ENCODE results near the gene DDX23. TPM values are rescaled to one million over a fixed set of nuclear protein-coding genes. Genes with fewer than 3 reads are reported as not detected.

Gene DDX23
- total RNA-seq, 1 donor, result 64.3 TPM

DNA sequence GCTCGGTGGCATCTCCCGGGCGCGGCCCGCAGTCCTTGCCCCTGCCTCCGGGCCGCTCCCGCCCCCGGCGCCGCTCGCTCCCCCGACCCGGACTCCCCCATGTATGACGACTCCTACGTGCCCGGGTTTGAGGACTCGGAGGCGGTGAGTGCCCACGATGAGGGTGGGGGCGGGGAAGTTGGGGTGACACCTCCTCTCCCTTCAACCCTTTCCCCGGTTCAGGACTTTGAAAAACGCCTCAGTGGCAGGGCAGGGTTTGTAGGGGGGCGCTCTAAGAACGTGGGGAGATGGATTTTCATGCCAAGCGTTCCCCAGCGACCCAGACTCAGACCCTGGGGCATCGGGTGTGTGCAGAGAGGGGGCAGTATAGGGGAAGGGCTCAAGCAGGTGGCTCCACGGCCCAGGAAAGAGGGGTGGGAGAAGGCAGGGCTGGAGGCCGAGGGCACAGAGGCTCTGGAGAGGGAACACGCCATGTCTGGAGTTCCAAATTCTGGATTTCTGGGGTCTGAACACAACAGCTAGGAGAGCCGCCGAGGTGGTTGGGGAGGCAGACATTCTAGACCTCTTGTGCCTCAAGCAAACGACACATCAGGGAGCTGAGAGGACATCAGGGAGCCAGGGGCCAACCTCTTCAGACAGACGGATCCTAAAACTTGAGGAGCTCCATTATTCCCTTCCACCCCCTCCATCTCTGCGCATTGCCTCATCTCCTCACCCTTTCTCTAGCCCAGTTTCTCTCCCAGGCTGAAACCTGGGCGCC is 33.0 kb downstream of the DDX23 start:
- TF ChIP-seq, protein P1, sequence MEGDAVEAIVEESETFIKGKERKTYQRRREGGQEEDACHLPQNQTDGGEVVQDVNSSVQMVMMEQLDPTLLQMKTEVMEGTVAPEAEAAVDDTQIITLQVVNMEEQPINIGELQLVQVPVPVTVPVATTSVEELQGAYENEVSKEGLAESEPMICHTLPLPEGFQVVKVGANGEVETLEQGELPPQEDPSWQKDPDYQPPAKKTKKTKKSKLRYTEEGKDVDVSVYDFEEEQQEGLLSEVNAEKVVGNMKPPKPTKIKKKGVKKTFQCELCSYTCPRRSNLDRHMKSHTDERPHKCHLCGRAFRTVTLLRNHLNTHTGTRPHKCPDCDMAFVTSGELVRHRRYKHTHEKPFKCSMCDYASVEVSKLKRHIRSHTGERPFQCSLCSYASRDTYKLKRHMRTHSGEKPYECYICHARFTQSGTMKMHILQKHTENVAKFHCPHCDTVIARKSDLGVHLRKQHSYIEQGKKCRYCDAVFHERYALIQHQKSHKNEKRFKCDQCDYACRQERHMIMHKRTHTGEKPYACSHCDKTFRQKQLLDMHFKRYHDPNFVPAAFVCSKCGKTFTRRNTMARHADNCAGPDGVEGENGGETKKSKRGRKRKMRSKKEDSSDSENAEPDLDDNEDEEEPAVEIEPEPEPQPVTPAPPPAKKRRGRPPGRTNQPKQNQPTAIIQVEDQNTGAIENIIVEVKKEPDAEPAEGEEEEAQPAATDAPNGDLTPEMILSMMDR (IDR thresholded peaks at IDR 0.05; ENCODE audit: insufficient read depth, low read depth, low read length), result peak; percentile 43
- DNase-seq (ENCODE audit: low read depth), result peak; percentile 23
- H3K4me3 ChIP-seq (ENCODE audit: low read depth, low read length), result peak overlapping the region; percentile 80

DNA sequence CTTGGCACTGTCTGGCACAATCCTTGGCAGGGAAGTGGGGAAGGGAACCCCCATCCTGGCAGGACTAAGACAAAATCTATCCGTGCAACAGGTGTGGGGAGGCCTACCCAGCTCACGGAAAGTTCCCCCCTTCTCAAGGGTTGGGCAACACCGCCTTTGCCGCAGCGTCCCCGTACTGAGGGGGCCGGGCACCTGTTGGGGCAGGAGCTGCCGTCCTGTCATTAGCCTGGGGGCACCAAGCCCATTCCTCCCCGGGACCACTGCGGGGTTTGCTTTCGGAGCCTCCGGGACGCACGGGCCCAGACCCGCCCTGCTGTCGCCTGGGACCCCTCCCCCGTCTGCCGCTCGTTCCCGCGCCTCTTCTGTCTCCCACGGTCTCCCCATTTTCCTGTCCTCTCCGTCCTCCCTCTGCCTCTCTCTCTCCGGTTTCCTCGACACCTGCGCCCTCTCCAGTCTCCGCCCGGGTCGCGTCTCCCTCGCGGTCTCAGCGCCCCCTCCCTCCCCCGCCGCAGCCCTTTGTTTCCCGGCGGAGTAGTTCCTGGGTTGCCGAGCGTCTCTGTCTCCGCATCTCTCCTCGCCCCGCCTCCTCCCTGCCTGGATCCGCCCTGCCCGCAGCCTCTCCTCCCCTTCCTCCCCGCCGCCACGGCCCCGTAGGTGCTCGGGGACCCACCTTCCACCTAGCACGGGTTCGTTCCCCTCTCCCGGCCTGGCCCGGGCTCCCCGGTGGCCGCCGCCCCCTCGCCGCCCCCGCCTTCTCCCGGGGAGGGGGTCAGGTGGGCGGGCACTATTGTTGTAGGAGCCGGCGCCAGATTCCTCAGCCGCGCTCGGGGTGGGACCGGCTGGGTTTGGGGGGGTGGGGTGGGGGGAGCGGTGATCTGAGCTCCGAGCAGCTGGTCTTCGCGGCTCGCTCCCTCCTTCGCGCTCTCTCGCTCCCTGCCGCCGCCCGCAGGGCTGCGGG is 33.8 kb downstream of the DDX23 start, which contains the start of gene CACNB3:
Gene CACNB3, plus strand, starts transcription at position 624 of the 958 bp plus-strand sequence. CDS start 434 bp downstream, outside the sequence.
- TF ChIP-seq, protein P1 (IDR thresholded peaks at IDR 0.05; ENCODE audit: insufficient read depth, low read depth, low read length), result no peak
- DNase-seq (ENCODE audit: low read depth), result peak; percentile 39

DNA sequence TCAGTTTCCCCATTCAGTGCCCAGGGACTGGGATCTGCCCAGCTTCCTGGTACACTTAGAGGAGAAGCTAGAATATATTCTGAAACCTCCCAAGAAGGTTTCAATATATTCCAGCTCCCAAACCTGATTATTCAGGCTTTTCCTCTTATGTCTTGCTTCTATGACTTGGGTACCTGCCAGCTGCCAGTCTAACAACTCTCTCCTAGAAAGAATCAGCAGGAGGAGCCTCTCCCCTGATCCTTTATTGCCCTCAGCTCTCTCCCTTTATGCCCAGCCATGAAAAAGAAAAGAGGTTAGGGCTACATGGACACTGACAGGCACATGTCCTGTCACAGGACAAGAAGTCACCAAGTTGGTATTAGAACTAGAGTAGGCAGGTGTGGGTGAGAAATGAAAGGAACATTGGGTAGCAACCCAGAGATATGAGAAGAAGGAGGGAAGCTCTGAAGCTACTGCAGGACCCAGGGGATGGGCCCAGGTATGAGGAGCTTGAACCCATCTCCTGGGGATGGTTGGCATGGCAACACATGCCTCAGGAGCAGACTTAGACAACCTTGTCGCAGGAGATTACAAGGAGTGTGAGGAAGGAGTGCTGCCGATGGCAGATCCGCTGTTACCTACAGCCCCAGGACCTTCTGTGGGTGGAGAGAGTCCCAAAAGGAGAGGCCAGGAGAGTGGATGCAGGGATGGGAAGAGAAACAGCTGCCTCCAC is 35.7 kb downstream of the DDX23 start:
- DNase-seq (ENCODE audit: low read depth), result no peak
- peak overlapping the region; percentile 81 for H3K4me3 ChIP-seq (ENCODE audit: low read depth, low read length)

More for the DNA sequence above, 33.8 kb downstream of the DDX23 start, which contains the start of gene CACNB3:
- H3K4me3 ChIP-seq (ENCODE audit: low read depth, low read length), result peak within 1 kb of the TSS; percentile 80

DNA sequence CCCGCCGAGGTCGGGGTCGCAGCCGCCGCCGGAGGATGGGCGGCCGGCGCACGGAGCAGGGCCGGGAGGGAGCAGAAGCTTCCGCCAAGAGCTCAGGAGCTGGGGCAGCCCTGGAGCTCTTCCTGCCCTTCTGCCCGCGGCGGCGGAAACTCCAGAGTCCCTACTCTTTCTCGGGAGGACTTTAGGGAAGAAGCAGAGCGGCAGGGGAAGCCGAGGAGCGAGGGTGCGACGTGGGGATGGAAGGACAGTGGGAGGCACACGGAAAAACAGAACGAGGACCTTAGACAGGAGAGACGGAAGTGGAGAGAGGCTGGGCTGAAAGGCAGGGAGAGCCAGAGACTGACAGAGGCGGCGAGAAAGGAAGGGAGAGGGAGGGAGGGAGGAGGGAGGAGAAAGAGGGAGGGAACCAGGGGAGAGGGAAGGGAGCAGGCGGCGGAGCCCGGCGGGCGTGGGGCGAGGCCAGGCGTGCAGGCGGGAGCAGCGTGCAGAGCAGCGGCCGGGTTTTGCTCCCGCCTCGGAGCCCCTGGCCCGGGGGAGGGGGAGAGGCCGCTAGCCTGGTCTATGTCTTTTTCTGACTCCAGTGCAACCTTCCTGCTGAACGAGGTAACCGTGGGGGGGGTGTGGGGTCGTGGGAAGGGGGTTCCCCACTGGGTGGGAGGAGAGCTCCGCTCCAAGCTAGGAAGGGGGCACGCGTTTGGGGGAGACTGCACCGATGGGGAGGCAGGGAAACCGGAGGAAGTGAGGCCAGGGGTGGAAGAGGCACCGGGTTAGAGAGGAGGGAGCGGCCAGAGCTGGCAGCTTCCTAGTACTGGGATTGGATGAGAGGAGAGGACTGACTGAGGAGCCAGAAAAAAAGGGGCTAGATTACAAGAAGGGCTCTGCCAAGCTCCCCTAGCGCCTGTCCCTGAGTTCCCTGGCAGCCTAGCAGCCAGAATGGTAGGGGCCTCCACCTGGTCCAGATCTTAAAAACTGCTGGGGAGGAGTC is 36.5 kb downstream of the DDX23 start:
- DNase-seq (ENCODE audit: low read depth), result peak; percentile 84
- H3K4me3 ChIP-seq (ENCODE audit: low read depth, low read length), result peak overlapping the region; percentile 81
- TF ChIP-seq, protein P1 (IDR thresholded peaks at IDR 0.05; ENCODE audit: insufficient read depth, low read depth, low read length), result no peak

More for the DNA sequence above, 35.7 kb downstream of the DDX23 start:
- TF ChIP-seq, protein P1 (IDR thresholded peaks at IDR 0.05; ENCODE audit: insufficient read depth, low read depth, low read length), result no peak

DNA sequence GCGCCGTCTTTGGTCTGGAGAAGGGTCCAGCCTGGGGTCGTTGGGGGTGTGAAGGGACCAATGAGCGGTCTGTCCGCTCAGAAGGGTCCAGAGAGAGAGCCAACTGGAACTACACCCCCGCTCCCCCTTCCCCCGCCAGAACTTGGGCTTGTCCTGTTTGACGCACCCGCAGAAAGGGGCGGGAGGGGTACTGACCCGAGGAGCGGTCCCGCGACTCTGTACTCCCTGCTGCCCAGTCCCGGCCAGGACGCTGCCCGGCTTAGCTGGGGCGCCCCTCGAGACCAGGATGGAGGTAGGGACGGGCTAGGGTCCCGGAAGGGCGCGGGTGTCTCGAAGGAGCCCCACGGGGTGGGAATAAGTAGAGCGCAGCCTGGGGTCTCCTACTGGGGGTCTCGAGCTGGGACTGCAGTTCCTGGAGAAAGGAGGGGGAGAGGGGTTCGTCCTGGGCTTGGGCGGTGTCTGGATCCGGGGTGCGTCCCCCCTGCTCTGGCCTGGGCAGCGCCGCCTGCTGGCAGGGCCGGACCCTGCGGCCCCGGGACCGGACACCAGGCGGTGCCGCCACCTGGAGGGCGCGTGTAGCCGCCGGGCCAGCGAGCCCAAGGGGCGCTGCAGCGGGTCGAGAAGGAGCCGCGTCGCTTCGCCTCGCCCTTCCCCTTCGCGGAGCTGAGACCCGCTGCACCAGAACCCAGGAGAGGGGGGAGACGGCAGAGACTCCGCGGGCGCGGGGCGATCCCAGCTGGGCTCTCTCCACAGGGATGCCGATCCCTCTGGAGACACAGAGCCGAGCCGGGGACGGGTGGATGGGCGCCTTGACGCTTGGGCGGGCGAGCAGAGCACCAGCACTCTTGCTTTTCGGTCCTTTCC is 37.5 kb downstream of the DDX23 start:
- peak overlapping the region; percentile 81 for H3K4me3 ChIP-seq (ENCODE audit: low read depth, low read length)
- peak; percentile 84 for DNase-seq (ENCODE audit: low read depth)
- TF ChIP-seq, protein P1 (IDR thresholded peaks at IDR 0.05; ENCODE audit: insufficient read depth, low read depth, low read length), result peak; percentile 99

Data from fibroblast of villous mesenchyme (primary cell).